T-helper 17 cell (primary cell): ENCODE data around the gene ZNF324B. TPM values are rescaled to one million over a fixed set of nuclear protein-coding genes. Genes with fewer than 3 reads are reported as not detected.
"Not testable (repeated sequence)": the region's sequence is repeated elsewhere in the genome, so short reads cannot be mapped to it uniquely, and the experiment has no call there.

ENCODE experiments used
- ATAC-seq: fragments of 150-1000 bp; cut with Tn5 transposase; 2 replicates; pipeline ENCODE4 v1.10.0; 2021; ENCODE audit warnings: mild to moderate bottlenecking, moderate library complexity
- DNase-seq, 3 donors: peaks; one replicate each; pipeline versions ENCODE4 v3.0.0 to v3.0.0-alpha.2; 2020 to 2021
- H3K9me3 ChIP-seq: one replicate; pipeline ENCODE4 v1.7.0; 2013; ENCODE audit warnings: low read length, mild to moderate bottlenecking; ENCODE audit not compliant: control insufficient read depth, poor library complexity, severe bottlenecking
- H3K27ac Mint-ChIP-seq: one replicate; pipeline ENCODE4 v1.8.0; 2022; ENCODE audit warnings: mild to moderate bottlenecking, moderate library complexity, mixed read lengths
- H3K27me3 Mint-ChIP-seq: one replicate; pipeline ENCODE4 v1.8.0; 2022; ENCODE audit warnings: mixed read lengths
- H3K36me3 Mint-ChIP-seq: one replicate; pipeline ENCODE4 v1.8.0; 2022; ENCODE audit warnings: low read depth, mixed read lengths
- H3K4me1 Mint-ChIP-seq: one replicate; pipeline ENCODE4 v1.8.0; 2022; ENCODE audit warnings: mild to moderate bottlenecking, mixed read lengths
- H3K4me3 Mint-ChIP-seq: one replicate; pipeline ENCODE4 v1.8.0; 2022; ENCODE audit warnings: mild to moderate bottlenecking, moderate library complexity, mixed read lengths
- total RNA-seq, 4 donors: library from RNA in 2 of 4; stranded (reverse) in 2 of 4; gene quantifications; one replicate each; pipeline ENCODE4 v1.2.3 and lab custom pipeline; 2022 to 2026

The ZNF324B gene
- total RNA-seq, 2 donors from 2014 or later, result 8.6 to 12.6 TPM

GRCh38 chr19:58477871-58478270 lies 26.4 kb downstream of the ZNF324B start:
- peaks cover 19% of the 10 kb centered on the region for H3K4me1 Mint-ChIP-seq
- H3K36me3 Mint-ChIP-seq, result peaks cover 3% of the 10 kb centered on the region
- peak overlapping the region; percentile 21 for H3K27ac Mint-ChIP-seq
- H3K27me3 Mint-ChIP-seq, result no peaks in the 10 kb centered on the region
- no peak for DNase-seq
- no peaks in the 10 kb centered on the region for H3K9me3 ChIP-seq
- ATAC-seq, result no peak
- peak overlapping the region; percentile 47 for H3K4me3 Mint-ChIP-seq

DNA sequence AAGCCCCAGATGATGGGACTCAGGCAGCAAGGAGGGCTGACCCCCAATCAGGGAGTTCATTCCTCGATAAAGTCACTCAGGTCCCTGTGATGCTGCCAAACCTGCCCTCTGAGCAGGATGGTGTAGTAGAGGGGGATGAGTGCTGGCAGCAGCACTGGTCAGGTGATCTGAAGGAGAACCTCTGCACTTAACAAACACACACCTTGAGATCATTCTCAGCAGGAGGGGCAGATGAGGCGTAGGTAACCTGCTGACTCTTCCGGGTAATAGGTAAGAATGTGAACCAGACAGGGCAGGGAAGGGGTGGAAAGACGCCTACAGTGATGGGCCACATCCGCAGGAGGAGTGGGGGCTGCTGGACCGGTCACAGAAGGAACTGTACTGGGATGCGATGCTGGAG lies 27.9 kb downstream of the ZNF324B start:
- Mint-ChIP-seq H3K4me3 (no peak overlapping the region), H3K27me3 (no peaks in the 10 kb centered on the region), H3K27ac (peak overlapping the region; percentile 21), H3K36me3 (peaks cover 3% of the 10 kb centered on the region), H3K4me1 (peaks cover 17% of the 10 kb centered on the region)
- DNase-seq (no peak), ATAC-seq (no peak)
- H3K9me3 ChIP-seq, result no peaks in the 10 kb centered on the region

DNA sequence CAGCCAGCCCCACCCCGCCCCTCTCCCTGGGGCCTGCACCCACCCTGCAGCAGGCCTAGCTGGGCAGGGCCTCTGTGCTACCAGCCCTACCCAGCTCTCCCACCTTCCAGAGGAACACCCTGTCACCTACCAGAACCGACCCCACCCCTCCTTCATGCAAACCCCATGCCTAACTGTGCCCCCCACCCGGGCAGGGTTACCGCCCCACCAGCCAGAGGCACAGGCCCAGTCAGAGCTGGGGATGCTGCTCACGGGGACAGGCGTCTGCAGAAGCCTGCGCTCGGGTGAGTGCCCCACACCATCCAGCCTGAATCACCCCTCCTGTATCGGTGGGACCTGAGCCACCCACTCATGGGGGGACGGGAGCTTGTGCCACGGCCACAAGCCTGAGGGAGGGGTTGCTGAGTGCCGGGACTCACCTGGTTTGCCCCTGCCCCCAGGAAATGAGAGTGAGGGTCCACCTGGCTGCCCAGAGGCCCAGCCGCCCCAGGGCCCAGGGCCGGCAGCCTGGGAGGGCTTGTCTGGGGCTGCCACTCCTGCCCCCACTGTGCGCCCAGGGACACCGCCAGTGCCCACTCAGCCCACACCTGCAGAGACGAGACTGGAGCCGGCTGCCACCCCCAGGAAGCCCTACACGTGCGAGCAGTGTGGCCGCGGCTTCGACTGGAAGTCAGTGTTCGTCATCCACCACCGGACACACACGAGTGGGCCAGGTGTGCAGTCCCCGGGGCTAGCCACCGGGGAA lies 28.5 kb downstream of the ZNF324B start:
- DNase-seq (no peak), ATAC-seq (no peak)
- Mint-ChIP-seq H3K27ac (no peak overlapping the region), H3K36me3 (peaks cover 3% of the 10 kb centered on the region), H3K4me3 (no peak overlapping the region), H3K4me1 (peaks cover 14% of the 10 kb centered on the region), H3K27me3 (no peaks in the 10 kb centered on the region)
- no peaks in the 10 kb centered on the region for H3K9me3 ChIP-seq

DNA sequence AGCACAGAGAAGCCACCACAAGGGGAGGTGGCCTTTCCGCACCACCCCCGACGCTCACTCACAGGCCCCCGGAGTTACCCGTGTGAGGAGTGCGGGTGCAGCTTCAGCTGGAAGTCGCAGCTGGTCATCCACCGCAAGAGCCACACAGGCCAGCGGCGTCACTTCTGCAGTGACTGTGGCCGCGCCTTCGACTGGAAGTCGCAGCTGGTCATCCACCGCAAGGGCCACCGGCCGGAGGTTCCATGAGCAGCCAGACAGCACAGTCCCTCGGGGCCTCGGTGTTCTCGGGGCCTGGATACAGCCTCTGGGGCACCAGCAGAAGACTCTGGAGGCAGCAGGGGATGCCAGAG lies 29.0 kb downstream of the ZNF324B start:
- H3K9me3 ChIP-seq, result no peaks in the 10 kb centered on the region
- Mint-ChIP-seq H3K4me1 (peaks cover 11% of the 10 kb centered on the region), H3K4me3 (no peak overlapping the region), H3K27ac (no peak overlapping the region), H3K36me3 (peaks cover 3% of the 10 kb centered on the region), H3K27me3 (no peaks in the 10 kb centered on the region)
- DNase-seq, result no peak
- ATAC-seq, result no peak

DNA sequence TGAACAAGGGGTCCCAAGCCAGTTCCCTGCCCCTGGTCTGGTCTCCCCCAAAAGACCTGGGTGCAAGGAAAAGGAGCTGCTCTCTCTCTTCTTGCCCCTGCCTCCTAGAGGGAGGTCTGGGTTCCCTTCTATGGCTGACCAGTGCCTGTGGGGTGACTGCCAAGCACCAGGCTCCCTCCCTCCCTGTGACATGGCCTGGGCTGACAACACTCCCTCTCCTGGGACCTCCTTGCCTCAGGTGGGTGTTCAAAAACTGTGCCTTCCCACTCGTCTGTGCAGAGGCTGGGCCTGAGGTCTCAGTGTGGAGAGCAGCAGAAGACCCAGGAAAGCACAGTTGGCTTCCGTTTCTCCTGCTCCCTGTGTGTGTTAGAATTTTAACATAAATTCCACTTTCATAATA lies 29.4 kb downstream of the ZNF324B start:
- Mint-ChIP-seq H3K27me3 (no peaks in the 10 kb centered on the region), H3K4me3 (no peak overlapping the region), H3K36me3 (peaks cover 3% of the 10 kb centered on the region), H3K27ac (no peak overlapping the region), H3K4me1 (peaks cover 11% of the 10 kb centered on the region)
- DNase-seq (no peak), ATAC-seq (no peak)
- H3K9me3 ChIP-seq, result no peaks in the 10 kb centered on the region

DNA sequence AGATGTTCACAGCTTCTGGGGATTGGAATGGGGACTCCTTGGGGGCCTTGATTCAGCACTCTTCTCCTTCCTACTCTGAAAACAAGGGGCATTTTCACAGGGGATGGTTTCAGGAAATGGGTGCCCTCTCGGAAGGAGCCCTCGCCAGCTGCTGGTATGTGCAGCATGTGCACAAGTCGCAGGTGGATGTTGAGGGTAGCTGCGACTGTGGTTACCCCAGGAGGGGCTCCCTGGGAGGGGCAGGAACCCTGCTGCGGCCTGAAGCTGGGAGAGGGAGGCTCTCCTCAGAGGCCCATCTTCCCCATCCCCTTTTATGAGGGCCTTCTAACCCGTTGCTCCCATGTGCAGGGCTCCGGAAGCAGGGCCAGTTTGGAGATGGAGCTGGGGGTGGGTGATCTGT lies 30.9 kb downstream of the ZNF324B start:
- Mint-ChIP-seq H3K36me3 (peaks cover 3% of the 10 kb centered on the region), H3K27ac (no peak overlapping the region), H3K27me3 (no peaks in the 10 kb centered on the region), H3K4me1 (peaks cover 5% of the 10 kb centered on the region), H3K4me3 (no peak overlapping the region)
- H3K9me3 ChIP-seq, result no peaks in the 10 kb centered on the region
- no peak for ATAC-seq
- no peak for DNase-seq

DNA sequence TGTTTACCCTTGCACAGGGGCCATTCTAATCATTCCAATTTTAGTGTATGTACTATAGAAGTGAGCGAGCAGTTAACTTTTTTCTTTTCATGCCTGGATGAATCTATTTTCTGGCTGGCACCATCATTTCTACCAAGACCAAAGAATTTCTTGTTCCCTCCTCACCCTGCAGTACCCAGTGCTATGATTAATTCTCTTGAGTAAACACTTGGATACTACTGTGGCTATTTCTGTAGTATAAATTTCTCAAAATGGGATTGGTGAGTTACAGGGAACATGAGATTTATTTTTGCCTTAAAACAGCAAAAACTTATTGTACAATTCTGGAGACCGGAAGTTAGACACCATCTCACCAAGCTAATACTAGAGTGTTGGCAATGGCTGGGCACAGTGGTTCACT lies 32.4 kb downstream of the ZNF324B start:
- H3K27me3 Mint-ChIP-seq, result no peaks in the 10 kb centered on the region
- H3K4me1 Mint-ChIP-seq, result peaks cover 2% of the 10 kb centered on the region
- no peaks in the 10 kb centered on the region for H3K9me3 ChIP-seq
- ATAC-seq, result no peak
- peaks cover 3% of the 10 kb centered on the region for H3K36me3 Mint-ChIP-seq
- no peak overlapping the region for H3K4me3 Mint-ChIP-seq
- no peak overlapping the region for H3K27ac Mint-ChIP-seq
- DNase-seq, result no peak

- not testable (repeated sequence) for H3K4me3 Mint-ChIP-seq, H3K36me3 Mint-ChIP-seq, H3K27me3 Mint-ChIP-seq, ATAC-seq, H3K9me3 ChIP-seq, DNase-seq, H3K27ac Mint-ChIP-seq, H3K4me1 Mint-ChIP-seq
These were observed 32.9 kb downstream of the ZNF324B start for GRCh38 chr19:58484349-58484748.

GRCh38 chr19:58491393-58491792 lies 40.0 kb downstream of the ZNF324B start:
- ATAC-seq (no peak), DNase-seq (no peak)
- no peaks in the 10 kb centered on the region for H3K27me3 Mint-ChIP-seq
- H3K9me3 ChIP-seq, result no peaks in the 10 kb centered on the region
- no peak overlapping the region for H3K27ac Mint-ChIP-seq
- H3K36me3 Mint-ChIP-seq, result no peaks in the 10 kb centered on the region
- no peaks in the 10 kb centered on the region for H3K4me1 Mint-ChIP-seq
- H3K4me3 Mint-ChIP-seq, result no peak overlapping the region

DNA sequence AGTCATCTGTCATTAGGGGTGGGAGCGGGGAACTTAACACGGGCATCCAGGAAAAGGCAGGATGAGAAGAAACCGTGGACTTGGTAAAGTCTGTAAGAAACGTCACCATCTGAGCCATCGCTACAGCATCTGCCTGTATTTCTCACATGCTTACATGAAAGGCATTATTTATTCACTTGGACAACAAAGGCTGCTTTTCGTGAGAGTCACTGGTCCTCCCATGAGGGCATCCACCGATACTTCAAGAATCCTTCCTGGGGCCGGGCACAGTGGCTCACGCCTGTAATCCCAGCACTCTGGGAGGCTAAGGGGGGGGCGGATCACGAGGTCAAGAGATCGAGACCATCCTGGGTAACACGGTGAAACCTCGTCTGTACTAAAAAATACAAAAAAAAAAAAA lies 40.8 kb downstream of the ZNF324B start:
- no peak overlapping the region for H3K4me3 Mint-ChIP-seq
- peaks cover 4% of the 10 kb centered on the region for H3K4me1 Mint-ChIP-seq
- DNase-seq, result no peak
- H3K27ac Mint-ChIP-seq, result no peak overlapping the region
- H3K9me3 ChIP-seq, result no peaks in the 10 kb centered on the region
- H3K36me3 Mint-ChIP-seq, result no peaks in the 10 kb centered on the region
- H3K27me3 Mint-ChIP-seq, result no peaks in the 10 kb centered on the region
- no peak for ATAC-seq

- Mint-ChIP-seq H3K27me3 (no peaks in the 10 kb centered on the region), H3K4me1 (peaks cover 17% of the 10 kb centered on the region), H3K4me3 (no peak overlapping the region), H3K27ac (no peak overlapping the region), H3K36me3 (no peaks in the 10 kb centered on the region)
- H3K9me3 ChIP-seq, result no peaks in the 10 kb centered on the region
- DNase-seq (no peak), ATAC-seq (no peak)
These were observed 46.3 kb downstream of the ZNF324B start for GRCh38 chr19:58497634-58498170.

DNA sequence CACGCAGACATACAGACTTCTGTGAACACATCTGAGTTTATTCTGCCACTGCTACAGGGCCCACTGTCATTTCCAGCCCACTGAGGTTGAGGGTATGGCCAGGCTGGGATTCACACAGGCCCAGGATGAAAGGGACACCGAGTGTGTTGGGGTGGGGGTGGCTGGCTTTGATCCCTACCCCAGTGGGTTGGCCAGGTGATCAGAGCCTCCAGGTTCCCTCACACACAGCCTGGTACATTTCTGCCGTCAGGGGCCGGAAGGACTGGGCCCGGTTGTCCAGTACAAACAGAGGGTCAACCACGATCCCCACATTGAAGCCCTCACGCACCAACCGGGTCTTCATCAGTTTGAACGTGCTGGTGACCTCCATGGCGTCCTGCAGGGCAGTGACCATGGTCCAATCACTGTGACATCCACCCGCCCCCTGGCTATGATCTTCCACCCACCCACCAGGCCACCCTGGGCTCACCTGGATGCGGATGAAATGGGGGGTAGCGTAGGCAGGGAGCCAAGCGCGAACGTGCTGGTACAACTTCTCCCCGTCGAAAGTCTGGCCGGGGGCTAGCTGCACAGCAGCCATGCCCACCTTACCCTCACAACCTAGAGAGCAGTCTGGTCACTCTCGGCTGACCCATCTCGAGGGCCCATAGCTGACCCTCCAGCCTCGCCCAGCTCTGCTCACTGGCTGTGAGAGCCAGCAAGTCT lies 47.0 kb downstream of the ZNF324B start:
- DNase-seq (no peak), ATAC-seq (no peak)
- Mint-ChIP-seq H3K27ac (peak overlapping the region; percentile 61), H3K4me1 (peaks cover 17% of the 10 kb centered on the region), H3K36me3 (no peaks in the 10 kb centered on the region), H3K4me3 (peak overlapping the region; percentile 87), H3K27me3 (no peaks in the 10 kb centered on the region)
- H3K9me3 ChIP-seq, result no peaks in the 10 kb centered on the region

DNA sequence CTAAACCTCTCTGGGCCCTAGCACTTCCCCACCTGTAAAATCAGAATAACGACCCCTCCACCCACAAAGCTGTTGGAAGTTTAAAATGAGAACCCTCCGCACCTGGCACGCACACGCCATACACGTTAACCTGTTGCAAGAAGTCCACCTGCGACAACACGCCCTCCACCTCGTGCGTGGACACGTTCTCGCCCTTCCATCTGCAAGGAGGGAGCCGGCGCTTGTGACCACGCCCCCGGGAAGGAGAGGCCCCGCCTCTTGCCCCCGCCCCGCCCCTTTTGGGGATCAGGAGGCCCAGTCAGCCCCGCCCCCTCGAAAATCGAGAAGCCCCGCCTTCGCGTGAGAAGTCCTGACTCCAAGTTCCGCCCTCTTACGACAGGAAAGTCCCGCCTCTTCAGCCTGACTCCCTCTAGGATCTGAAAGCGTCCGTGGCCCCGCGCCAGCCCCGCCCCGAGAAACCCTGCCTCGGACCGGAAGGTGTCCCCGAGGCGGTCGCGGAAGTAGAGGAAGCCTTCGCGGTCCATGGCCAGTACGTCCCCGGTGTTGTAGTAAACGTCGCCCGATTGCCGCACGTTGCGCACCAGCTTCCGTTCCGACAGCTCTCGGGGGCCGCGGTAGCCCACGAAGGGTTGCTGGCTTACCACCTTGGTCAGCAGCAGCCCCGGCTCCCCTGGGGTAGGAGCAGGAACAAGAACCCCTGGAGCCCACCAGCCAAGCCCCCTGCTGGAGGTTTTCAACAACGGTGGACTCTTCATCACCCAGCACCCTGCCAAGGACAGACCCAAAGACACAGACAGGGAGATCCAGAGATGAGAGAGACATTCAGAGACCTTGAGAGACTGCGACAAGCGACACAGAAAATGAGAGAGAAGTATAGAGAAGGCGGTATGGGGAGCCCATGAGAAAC lies 47.9 kb downstream of the ZNF324B start:
- no peaks in the 10 kb centered on the region for H3K27me3 Mint-ChIP-seq
- peak overlapping the region; percentile 61 for H3K27ac Mint-ChIP-seq
- H3K4me3 Mint-ChIP-seq, result peak overlapping the region; percentile 87
- DNase-seq, result peak; percentile 78 to 90 (median 85)
- H3K4me1 Mint-ChIP-seq, result peaks cover 17% of the 10 kb centered on the region
- no peaks in the 10 kb centered on the region for H3K36me3 Mint-ChIP-seq
- no peaks in the 10 kb centered on the region for H3K9me3 ChIP-seq
- ATAC-seq, result peak; percentile 89
